Caki2 (cell line): ENCODE data around the gene MOSMO. TPM values are rescaled to one million over a fixed set of nuclear protein-coding genes. Genes with fewer than 3 reads are reported as not detected.
"Not testable (repeated sequence)": the region's sequence is repeated elsewhere in the genome, so short reads cannot be mapped to it uniquely, and the experiment has no call there.

ENCODE experiments used
- DNase-seq: peaks from one replicate; pipeline ENCODE4 v3.0.0-alpha.2; 2015; ENCODE audit warnings: low read depth
- in situ Hi-C: cut with HindIII; loops from 2 replicates; pipeline ENCODE4 v1.10.0; 2016; ENCODE audit warnings: low sequenced_read_pairs, low pct_unique_long_range_greater_than_20kb, mixed read lengths
- total RNA-seq: library from RNA; depleted of rRNA; stranded (reverse); fragments of >200 nt; shearing (Covaris generic); gene quantifications from 2 replicates; pipeline ENCODE4 v1.2.3, GENCODE V29; 2014; ENCODE audit warnings: low replicate concordance

MOSMO gene
- total RNA-seq, 1 experiment from 2014 or later, result 11.5 TPM

- in situ Hi-C loops, result no loop called here
- DNase-seq, result peak; percentile 73
Measured at GRCh38 chr16:22075043-22075757, 67.3 kb downstream of the MOSMO start.

DNA sequence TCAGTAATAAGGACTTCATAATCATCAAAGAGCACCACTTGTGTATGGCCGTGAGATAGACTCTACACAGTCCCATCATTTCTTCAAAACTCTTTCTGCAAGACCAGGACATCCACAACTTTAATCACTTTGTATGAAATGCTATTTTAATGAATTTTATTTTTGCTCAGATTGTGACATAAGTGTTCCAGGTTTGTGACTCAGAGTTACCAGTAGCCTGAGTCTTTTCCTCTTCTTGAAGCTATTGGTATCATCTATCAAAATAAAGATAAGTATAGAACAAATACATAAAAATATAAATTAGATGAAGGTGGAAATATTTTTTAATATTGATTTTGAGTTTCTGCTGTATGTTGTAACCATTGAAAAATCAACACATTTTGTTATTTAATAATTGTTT lies 67.9 kb downstream of the MOSMO start:
- in situ Hi-C loops, result no loop called here
- no peak for DNase-seq

GRCh38 chr16:22077700-22078313 lies 69.9 kb downstream of the MOSMO start:
- DNase-seq, result peak; percentile 53
- in situ Hi-C loops, result no loop called here

DNA sequence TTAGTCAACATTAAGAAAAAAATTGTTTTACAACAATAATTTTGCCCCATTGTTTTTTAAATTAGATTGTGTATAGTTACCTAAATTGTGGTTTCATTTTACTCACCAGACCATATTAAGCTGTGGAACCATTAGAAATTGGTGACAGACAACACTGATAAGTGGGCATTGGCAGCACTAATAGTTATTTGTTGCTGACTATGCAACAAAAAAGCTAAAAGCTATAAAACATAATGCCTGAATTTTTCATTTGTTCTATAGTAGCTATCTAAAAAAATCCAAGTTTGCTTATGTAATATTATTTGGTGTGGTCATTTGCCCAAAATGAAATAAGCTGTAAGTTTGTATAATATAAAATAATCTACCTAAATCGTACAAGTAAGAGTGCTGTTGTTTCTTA lies 70.7 kb downstream of the MOSMO start:
- in situ Hi-C loops, result no loop called here
- DNase-seq, result no peak

GRCh38 chr16:22081050-22081449 lies 73.1 kb downstream of the MOSMO start:
- no peak for DNase-seq
- in situ Hi-C loops, result loop anchor here (5.0 kb wide), 1 partner anchor 106 kb away; no protein-coding TSS in a partner anchor

DNA sequence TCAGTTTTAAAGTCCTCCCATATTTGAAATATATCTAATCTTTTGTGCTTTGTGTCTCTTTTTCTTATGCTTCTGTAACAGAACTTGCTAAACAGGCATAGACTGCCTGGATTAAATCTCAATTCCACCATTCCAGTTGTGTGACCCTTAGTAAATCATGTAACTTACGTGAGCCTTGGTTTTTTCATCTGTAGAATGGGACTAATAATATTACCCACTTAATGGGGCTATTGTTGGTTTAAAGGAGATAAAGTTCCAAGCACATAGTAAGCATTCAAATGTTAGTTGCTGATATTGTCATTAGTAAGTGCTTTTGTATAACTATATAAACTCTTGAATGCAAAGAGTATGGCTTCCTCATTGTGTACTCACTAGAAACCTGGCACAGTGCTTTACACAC lies 78.5 kb downstream of the MOSMO start:
- in situ Hi-C loops, result no loop called here
- DNase-seq, result no peak

- in situ Hi-C loops, result no loop called here
- no peak for DNase-seq
Measured at GRCh38 chr16:22088642-22089041, 80.7 kb downstream of the MOSMO start.

DNA sequence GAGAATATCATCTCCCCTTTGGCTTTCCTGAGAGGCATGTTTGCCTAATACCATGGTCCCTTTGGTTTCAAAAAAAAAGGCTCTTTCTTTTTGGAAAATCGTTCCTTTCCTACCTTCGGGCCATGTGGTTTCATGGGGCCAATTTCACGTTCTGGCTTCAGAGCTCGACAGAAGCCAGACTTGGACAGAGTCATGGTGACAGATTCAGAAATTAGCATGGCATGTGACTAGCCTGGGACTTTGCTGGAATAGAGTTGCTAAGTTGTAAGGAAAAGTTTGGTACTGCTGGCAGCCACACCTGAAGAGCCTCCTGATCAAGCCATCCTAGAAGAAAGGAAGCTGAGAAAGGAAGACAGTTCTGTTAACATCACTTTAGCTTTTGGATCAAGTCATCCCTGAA lies 82.0 kb downstream of the MOSMO start:
- in situ Hi-C loops, result no loop called here
- DNase-seq, result no peak

DNA sequence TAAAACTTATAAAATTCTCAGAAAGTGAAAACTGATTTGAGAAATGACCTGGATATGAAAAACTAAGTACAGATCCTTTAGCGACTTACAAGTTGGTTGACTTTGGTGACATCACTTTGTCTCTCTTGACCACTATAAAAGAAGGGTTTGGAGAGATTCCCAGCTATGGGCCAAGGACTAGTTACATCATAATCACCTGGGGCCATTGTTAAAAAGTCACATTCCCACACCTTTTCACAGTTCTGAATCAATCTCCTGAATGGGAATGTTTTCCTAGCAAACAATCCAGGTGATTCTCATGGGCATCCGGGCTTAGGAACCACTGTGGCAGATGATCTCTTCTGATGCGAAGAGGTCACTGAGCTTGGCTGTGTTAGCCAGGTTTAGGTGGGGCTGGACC lies 83.8 kb downstream of the MOSMO start:
- in situ Hi-C loops, result no loop called here
- no peak for DNase-seq

DNA sequence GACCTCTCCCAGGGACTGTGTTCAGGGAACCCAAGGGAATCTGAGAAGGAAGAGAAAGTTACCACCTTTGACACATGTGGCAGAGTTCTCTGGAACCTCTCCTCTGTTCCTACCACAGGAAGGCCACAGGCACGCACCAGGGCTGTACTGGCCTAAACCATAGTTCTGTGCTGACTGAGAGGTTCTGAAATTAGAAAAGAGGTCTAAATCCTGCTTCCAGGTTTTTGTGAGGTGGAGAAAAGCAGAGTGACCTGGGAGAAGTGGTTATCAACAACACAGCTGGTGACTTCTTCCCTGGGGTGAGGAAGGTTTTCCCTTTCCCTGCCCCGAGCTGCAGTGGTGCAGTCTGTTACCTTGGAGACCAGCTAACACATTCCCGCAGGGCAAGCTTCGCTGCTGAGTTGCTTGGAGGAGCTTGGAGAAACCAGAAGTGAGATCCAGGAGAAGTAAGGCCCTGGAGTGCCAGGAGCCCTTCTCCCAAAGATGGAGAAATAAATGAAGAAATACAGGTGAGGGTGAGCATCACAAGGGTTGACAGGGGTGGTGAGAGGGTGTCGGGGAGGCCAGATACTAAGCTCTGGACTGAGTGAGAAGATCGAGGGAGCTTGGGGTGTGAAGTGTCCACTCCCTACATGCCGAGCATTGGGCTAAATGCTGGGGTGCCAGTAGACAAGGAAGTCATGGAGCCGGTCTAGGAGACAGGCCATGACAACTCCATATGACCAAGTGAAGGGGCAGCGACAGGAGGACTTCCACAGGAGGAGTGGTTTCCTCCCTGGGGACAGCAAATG lies 84.4 kb downstream of the MOSMO start, which contains the start of gene VWA3A:
Gene VWA3A, plus strand, starts transcription at position 399 of the 791 bp plus-strand sequence. Its CDS starts 97 bp downstream, at position 496.
- in situ Hi-C loops, result no loop called here

DNA sequence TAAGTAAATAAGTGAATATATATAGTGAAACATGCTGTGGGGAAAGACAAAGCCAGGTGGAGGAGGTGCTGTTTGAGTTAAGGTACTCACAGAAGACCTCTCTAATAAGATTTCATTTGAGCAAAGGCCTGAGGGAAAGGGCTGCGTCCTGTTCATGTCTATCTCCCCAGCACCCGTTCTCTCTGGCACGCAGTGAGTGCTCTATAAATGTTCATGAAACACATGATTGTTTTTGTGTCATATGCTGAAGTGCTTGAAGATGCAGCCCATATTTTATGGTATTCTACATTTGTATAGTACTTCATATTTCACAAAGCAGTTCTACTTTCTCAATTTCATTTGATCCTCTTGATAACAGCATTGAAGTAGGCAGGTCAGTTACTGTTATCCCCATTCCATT lies 85.4 kb downstream of the MOSMO start:
- no peak for DNase-seq
- in situ Hi-C loops, result no loop called here

More for the DNA sequence above, 84.4 kb downstream of the MOSMO start, which contains the start of gene VWA3A:
- DNase-seq, result no peak

DNA sequence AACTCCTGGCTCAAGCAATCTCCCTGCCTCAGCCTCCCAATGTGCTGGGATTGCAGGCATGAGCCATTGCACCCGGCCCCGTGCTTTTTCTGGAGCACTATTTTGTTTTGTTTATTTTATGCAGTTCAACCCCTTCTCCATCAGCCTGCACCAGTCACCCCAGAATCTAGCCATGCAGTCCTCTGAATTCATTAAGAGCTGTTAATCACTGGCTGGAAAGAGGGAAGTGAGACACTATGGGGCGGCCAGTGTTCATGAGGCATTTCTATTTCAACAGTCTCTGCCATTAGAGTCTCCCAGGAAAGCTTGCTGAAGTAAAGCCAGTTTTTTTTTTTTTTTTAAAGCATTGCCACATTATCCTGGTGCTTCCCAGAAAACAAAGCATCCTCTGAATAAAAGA lies 86.1 kb downstream of the MOSMO start:
- no peak for DNase-seq
- in situ Hi-C loops, result no loop called here

DNA sequence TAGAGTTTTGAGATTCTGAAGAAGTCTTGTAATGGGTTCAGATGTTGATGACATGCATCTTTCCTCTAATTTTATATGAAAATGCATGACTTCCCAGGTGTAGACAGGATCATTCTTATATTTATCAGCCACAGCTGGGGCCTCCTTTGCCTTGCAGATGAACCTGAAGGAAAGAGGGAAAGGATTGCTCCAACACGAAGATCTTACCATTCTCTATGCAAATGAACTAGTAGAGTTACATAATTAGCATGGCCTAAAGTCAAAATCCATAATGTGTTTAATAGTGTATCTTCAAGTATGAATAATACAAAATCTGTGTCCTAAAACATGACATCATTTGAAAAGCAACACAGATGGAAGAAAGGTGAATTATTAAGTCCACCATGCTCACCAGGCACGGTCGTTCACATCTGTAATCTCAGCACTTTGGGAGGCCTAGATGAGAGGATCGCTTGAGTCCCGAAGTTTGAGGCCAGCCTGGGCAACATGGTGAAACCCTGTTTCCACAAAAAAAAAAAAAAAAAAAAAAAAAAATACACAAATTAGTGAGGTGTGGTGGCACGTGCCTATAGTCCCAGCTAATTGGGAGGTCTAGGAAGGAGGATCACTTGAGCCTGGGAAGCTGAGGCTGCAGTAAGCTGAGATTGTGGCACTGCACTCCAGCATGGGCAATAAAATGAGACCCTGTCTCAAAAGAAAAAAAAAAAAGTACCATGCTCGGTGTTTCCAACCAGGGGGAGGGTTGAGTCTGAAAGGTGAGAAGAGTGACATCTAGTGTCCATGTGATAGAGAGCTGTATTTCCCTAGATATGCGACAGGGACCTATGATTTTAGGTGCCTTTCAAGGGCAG lies 90.7 kb downstream of the MOSMO start:
- in situ Hi-C loops, result no loop called here
- peak; percentile 63 for DNase-seq

DNA sequence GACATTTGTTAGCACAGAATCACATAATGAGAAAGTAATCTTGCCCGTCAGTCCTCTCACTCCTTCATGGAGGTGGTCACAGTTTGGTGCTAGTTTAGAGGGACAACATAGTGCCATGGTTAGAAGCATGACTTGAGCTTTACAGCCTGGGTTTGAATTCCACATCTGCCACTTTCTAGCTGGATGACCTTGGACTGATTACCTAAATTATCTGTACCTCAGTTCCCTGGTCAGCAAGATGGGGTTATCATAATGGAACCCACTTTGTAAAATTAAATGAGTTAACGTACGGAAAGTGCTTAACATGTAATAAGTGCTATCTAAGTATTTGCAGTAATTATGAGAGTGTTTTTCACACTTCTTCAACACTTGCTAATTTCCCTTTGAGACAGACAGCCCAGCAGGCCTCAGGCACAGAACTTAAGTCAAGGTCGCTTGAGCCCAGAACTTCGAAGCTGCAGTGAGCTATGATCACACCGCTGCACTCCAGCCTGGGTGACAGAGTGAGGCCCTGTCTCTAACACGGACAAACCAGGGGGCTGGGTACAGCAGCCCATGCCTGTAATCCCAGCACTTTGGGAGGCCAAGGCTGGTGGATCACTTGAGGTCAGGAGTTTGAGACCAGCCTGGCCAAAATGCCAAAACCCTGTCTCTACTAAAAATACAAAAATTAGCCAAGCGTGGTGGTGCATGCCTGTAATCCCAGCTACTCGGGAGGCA lies 91.5 kb downstream of the MOSMO start:
- DNase-seq, result no peak
- in situ Hi-C loops, result no loop called here

GRCh38 chr16:22103441-22103840 lies 95.5 kb downstream of the MOSMO start:
- in situ Hi-C loops, result no loop called here
- no peak for DNase-seq

- DNase-seq, result no peak
- in situ Hi-C loops, result no loop called here
Measured at GRCh38 chr16:22109258-22109898, 101.5 kb downstream of the MOSMO start.

DNA sequence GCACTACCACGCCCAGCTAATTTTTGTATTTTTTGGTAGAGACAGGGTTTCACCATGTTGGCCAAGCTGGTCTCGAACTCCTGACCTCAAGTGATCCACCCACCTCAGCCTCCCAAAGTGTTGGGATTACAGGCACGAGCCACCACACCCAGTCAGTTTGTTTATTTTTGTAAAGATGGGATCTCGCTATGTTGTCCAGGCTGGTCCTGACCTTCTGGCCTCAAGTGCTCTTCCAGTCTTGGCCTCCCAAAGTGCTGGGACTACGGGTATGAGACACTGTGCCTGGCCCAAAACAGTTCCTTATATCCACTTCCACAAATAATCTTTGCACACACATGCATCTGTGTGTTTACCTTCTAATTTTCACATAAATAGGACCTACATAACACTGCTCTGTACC lies 103.7 kb downstream of the MOSMO start:
- in situ Hi-C loops, DNase-seq: not testable (repeated sequence)
